Measurements from ENCODE around the gene EXOC4.
A peak's percentile ranks its signal among the peaks of the same experiment; 100 is the strongest.

The EXOC4 gene

DNA sequence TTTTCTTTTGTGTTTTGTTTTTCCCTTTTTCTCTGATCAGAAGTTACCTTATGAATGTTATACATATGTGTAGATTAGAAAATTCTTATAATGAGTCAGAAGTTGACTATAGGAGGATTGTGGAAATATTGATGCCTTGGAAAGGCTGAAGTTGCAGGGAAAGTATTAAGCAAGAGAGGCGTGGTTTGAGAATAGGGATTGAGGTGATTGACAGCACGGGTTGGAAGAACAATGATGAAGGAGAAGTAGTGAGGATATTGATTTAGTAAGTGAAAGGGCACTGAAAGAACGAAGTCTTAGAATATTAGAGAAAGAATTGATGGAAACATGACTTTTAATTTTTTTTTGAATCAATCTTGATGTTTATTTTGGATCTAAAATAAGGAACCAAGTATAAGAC lies 176.0 kb downstream of the EXOC4 start:
- in situ Hi-C loops (cut with HindIII; ENCODE audit: low sequenced_read_pairs), result no loop called here
- no peak overlapping the region for H3K4me3 ChIP-seq (ENCODE audit: low read depth, low read length)
- TF ChIP-seq, protein P1, sequence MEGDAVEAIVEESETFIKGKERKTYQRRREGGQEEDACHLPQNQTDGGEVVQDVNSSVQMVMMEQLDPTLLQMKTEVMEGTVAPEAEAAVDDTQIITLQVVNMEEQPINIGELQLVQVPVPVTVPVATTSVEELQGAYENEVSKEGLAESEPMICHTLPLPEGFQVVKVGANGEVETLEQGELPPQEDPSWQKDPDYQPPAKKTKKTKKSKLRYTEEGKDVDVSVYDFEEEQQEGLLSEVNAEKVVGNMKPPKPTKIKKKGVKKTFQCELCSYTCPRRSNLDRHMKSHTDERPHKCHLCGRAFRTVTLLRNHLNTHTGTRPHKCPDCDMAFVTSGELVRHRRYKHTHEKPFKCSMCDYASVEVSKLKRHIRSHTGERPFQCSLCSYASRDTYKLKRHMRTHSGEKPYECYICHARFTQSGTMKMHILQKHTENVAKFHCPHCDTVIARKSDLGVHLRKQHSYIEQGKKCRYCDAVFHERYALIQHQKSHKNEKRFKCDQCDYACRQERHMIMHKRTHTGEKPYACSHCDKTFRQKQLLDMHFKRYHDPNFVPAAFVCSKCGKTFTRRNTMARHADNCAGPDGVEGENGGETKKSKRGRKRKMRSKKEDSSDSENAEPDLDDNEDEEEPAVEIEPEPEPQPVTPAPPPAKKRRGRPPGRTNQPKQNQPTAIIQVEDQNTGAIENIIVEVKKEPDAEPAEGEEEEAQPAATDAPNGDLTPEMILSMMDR (IDR thresholded peaks at IDR 0.05; ENCODE audit: low read depth, low read length, missing control alignments), result no peak
- DNase-seq (ENCODE audit: low read depth), result no peak

DNA sequence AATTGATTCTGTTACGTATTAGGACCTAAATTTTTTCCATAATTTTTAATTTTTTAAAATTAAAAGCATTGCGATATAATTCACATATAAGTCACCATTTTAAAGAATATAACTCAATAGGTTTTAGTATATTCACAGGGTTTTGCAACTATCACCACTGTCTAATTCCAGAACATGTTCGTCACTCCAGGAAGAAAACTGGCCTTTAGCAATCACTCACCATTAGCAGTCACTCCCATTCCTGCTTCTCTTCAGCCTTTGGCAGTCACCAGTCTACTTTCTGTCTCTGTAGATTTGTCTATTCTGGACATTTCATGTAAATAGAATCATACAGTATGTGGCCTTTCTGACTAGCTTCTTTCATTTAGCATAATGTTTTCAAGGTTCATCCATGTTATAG lies 176.5 kb downstream of the EXOC4 start:
- TF ChIP-seq, protein P1 (IDR thresholded peaks at IDR 0.05; ENCODE audit: low read depth, low read length, missing control alignments), result no peak
- in situ Hi-C loops (cut with HindIII; ENCODE audit: low sequenced_read_pairs), result no loop called here
- DNase-seq (ENCODE audit: low read depth), result no peak
- H3K4me3 ChIP-seq (ENCODE audit: low read depth, low read length), result no peak overlapping the region

DNA sequence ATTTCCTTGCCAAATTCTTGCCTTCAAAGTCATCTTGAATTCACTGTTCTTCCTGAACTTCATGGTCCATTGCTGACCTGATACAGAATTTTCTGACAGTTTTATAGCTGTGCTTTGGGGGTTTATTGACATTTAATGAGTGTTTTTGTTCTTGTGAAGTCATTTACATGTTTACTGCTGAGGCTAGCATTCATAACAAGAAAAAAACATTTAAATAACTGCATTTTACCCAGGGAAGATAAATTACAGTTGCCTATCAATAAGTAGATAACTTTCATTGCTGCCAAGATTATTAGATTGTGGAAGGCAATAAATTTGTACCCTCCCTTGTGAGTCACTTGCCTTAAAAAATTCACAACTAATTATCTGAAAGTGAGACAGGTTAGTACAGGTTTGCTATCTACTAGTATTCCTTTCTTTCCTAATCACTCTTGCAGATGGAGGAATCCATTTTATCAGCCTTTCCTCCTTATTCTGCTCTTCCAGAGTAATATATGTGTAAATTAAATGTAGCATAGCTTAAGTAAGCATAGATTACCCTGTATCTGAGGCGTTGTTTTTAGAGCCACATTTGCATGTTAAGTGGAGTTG lies 178.4 kb downstream of the EXOC4 start:
- H3K4me3 ChIP-seq (ENCODE audit: low read depth, low read length), result no peak overlapping the region
- no peak for DNase-seq (ENCODE audit: low read depth)
- in situ Hi-C loops (cut with HindIII; ENCODE audit: low sequenced_read_pairs), result no loop called here
- TF ChIP-seq, protein P1 (IDR thresholded peaks at IDR 0.05; ENCODE audit: low read depth, low read length, missing control alignments), result no peak

DNA sequence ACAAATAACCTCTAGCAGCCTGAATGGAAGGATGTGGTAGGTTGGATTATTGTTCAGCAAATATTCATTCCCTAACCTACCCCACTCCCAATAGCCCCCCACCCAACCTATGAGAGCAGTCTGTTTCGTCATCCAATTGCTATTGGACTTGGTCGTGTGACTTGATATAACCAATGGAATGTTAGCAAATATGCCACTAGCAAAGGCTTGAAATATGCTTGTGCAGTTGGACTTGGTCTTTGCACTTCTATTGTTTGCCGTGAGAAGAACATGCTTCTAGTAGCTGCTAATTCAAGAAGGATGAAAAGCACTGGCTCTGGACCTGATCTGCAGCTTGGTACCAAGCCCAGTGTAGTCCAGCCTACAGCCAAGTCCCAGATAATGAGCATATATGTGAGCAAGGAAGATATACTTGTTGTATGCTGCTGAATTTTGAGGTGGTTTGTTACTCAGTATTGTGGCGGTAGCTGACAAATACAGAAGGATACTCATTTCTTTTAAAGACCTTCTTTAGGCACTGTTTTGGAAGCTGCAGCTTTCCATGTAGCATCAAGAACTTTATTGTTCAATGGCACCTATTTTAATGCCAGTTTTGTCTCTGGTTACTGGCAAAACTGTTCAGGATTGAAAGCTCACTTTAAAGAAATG lies 180.4 kb downstream of the EXOC4 start:
- in situ Hi-C loops (cut with HindIII; ENCODE audit: low sequenced_read_pairs), result no loop called here
- DNase-seq (ENCODE audit: low read depth), result no peak

DNA sequence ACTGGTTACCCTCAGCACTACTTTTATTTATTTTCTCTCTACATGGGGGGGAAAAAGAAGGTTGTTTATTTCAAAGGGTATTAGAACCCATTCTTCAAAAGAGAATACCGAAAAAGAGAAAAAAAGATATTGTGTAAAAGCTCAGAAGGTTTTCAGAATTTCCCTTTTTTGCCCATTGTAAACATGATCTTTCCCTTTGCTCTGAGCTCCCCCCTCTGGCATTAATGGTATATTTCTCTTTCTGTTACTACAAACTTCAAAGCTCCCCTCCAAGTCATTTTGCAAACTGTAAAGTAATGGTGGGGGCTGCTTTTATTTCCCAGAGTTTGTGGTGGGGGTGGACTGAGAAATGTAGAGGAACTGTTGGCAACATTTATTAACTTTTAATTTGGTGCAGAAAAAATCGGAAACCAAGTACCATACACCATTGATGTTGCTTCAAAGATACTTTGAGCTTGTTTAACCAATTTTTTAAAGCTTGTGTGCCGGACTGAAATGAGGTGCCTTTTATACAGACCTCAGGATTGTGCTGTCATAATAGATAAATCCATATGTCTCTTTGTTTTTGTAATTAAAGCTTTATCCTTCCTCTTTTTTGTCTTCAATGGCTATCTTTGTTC lies 181.5 kb downstream of the EXOC4 start:
- in situ Hi-C loops (cut with HindIII; ENCODE audit: low sequenced_read_pairs), result no loop called here
- TF ChIP-seq, protein P1 (IDR thresholded peaks at IDR 0.05; ENCODE audit: low read depth, low read length, missing control alignments), result peak; percentile 49
- no peak overlapping the region for H3K4me3 ChIP-seq (ENCODE audit: low read depth, low read length)
- DNase-seq (ENCODE audit: low read depth), result peak; percentile 22

More for the DNA sequence above, 180.4 kb downstream of the EXOC4 start:
- TF ChIP-seq, protein P1 (IDR thresholded peaks at IDR 0.05; ENCODE audit: low read depth, low read length, missing control alignments), result no peak
- H3K4me3 ChIP-seq (ENCODE audit: low read depth, low read length), result no peak overlapping the region

DNA sequence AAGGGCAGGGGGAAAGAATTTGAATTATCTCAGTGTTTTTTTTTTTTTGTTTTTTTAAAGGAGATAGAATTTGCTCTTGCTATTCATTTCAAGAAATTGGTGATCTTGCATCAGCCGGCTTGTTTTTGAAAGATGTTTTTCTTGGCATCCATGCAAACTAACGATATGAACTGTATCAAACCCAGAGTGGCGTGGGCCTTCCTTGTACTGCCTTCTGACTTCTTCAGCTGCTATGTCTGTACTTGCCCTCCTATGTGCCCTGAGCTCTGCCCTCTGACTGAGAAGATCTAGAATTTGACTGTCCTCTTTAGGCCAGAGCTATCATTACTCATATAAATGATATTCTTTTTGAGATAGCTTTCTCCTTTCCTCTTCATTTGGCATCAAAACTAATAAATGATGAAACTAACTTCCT lies 183.1 kb downstream of the EXOC4 start:
- DNase-seq (ENCODE audit: low read depth), result peak; percentile 38
- in situ Hi-C loops (cut with HindIII; ENCODE audit: low sequenced_read_pairs), result no loop called here
- TF ChIP-seq, protein P1 (IDR thresholded peaks at IDR 0.05; ENCODE audit: low read depth, low read length, missing control alignments), result no peak
- no peak overlapping the region for H3K4me3 ChIP-seq (ENCODE audit: low read depth, low read length)

All from astrocyte of the cerebellum (primary cell).